Right lobe of liver (tissue), 4 donors: ENCODE results near the gene ANTXR1.

Experiments used
- CTCF ChIP-seq, 4 donors: fragments of 200-600 bp in 3 of 4; fragments of 450-650 bp in 1 of 4; IDR thresholded peaks; one replicate each; pipeline versions ENCODE4 v1.5.1 to v1.8.0; 2016 to 2022; ENCODE audit warnings: antibody characterized with exemption in 4 of 4, mild to moderate bottlenecking in 2 of 4
- POLR2A ChIP-seq: fragments of 450-650 bp; IDR thresholded peaks from one replicate; pipeline ENCODE4 v1.6.1; 2017; ENCODE audit warnings: antibody characterized with exemption, mild to moderate bottlenecking
- donor health status: DM: no; HTN: no; CAD: no.
- donor health status: DM: no; HTN: no; CAD: no.
- donor health status: DM: no; HTN: yes; CAD: no.

- TF ChIP-seq CTCF (IDR thresholded peaks at IDR 0.05), result no peak
- no peak for TF ChIP-seq POLR2A
Measured at GRCh38 chr2:69141061-69141460, 128.1 kb downstream of the ANTXR1 start.
